Middle frontal gyrus (tissue), 1 donor: ENCODE results near the gene MTA3.

Experiments used
- DNase-seq: peaks from one replicate; pipeline ENCODE4 v3.0.0-alpha.2; 2015; ENCODE audit warnings: low spot score; ENCODE audit errors: extremely low spot score

The MTA3 gene

GRCh38 chr2:42801381-42801780, 232.9 kb downstream of the MTA3 start:
- no peak for DNase-seq

GRCh38 chr2:42802150-42802549, 233.7 kb downstream of the MTA3 start:
- no peak for DNase-seq

GRCh38 chr2:42804338-42804737, 235.9 kb downstream of the MTA3 start:
- DNase-seq, result no peak

GRCh38 chr2:42804891-42805290, 236.5 kb downstream of the MTA3 start:
- DNase-seq, result no peak
